Brain microvascular endothelial cell (primary cell): ENCODE measurements around the gene SDK2.

Experiments
- DNase-seq: peaks from one replicate; pipeline ENCODE4 v3.0.0-alpha.2; 2020
- H3K27ac ChIP-seq: fragments of 250-450 bp; sonication (Bioruptor Pico); 2 replicates; pipeline ENCODE4 v1.5.1; 2020; ENCODE audit warnings: mild to moderate bottlenecking, moderate library complexity
- H3K27me3 ChIP-seq: fragments of 250-450 bp; sonication (Bioruptor Pico); replicated peaks from 2 replicates; pipeline ENCODE4 v1.5.1; 2020; ENCODE audit warnings: mild to moderate bottlenecking
- H3K36me3 ChIP-seq: fragments of 250-450 bp; sonication (Bioruptor Pico); replicated peaks from 2 replicates; pipeline ENCODE4 v1.5.1; 2020; ENCODE audit warnings: mild to moderate bottlenecking
- H3K4me3 ChIP-seq: 2 replicates; pipeline ENCODE4 v1.5.1; 2011; ENCODE audit warnings: low read depth, mild to moderate bottlenecking, control low read depth, low read length, moderate library complexity
- in situ Hi-C: cut with HindIII; loops from 2 replicates; pipeline ENCODE4 v1.10.0; 2017; ENCODE audit warnings: low sequenced_read_pairs, low pct_ligation_motif_present
- TF ChIP-seq, protein P1 (sequence below): IDR thresholded peaks from 2 replicates; pipeline ENCODE4 v1.5.1; 2011; ENCODE audit warnings: low read depth, mild to moderate bottlenecking, moderate library complexity, low read length, control low read depth, inconsistent platforms; ENCODE audit errors: missing control alignments

Gene SDK2

GRCh38 chr17:73292031-73292531, 352.2 kb downstream of the SDK2 start:
- Histone ChIP-seq H3K27ac (peak overlapping the region; percentile 74), H3K4me3 (peak overlapping the region; percentile 26), H3K27me3 (no peaks in the 10 kb centered on the region), H3K36me3 (no peaks in the 10 kb centered on the region)
- in situ Hi-C loops: no loop called here
- DNase-seq: peak; percentile 62
- TF ChIP-seq, protein P1, sequence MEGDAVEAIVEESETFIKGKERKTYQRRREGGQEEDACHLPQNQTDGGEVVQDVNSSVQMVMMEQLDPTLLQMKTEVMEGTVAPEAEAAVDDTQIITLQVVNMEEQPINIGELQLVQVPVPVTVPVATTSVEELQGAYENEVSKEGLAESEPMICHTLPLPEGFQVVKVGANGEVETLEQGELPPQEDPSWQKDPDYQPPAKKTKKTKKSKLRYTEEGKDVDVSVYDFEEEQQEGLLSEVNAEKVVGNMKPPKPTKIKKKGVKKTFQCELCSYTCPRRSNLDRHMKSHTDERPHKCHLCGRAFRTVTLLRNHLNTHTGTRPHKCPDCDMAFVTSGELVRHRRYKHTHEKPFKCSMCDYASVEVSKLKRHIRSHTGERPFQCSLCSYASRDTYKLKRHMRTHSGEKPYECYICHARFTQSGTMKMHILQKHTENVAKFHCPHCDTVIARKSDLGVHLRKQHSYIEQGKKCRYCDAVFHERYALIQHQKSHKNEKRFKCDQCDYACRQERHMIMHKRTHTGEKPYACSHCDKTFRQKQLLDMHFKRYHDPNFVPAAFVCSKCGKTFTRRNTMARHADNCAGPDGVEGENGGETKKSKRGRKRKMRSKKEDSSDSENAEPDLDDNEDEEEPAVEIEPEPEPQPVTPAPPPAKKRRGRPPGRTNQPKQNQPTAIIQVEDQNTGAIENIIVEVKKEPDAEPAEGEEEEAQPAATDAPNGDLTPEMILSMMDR: no peak

DNA sequence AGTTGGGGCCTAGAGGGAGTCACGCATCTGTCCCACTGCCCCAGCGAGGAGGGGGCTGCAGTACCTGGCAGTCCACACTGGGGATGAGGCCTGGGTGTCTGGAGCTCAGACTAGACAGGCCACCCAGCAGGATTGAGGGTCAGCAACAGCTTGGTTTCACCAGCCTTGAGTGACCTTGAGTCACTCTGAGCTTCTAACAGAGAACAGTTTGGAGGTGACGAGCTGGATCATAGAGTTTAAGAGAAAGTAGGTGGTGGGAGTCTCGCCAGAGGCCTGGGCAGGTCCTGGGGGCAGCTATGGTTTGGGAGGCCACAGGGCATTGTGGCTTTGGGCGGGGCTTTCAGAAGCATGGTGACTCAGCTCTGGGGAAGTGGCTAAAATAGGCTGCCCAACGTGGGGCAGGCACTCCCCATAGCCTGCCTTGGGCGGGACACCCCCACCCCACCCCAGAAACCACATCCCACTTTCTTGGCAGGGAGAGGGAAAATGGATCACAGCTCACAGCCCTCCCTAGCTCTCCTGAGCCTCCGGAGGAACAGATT, 352.9 kb downstream of the SDK2 start:
- TF ChIP-seq, protein P1: no peak
- Histone ChIP-seq H3K36me3 (no peaks in the 10 kb centered on the region), H3K27ac (peak overlapping the region; percentile 74), H3K4me3 (no peak overlapping the region), H3K27me3 (no peaks in the 10 kb centered on the region)
- peak; percentile 64 for DNase-seq
- in situ Hi-C loops: no loop called here

- TF ChIP-seq, protein P1: no peak
- H3K27ac ChIP-seq: peak overlapping the region; percentile 74
- in situ Hi-C loops: no loop called here
Measured at GRCh38 chr17:73290399-73291259, 353.6 kb downstream of the SDK2 start.

DNA sequence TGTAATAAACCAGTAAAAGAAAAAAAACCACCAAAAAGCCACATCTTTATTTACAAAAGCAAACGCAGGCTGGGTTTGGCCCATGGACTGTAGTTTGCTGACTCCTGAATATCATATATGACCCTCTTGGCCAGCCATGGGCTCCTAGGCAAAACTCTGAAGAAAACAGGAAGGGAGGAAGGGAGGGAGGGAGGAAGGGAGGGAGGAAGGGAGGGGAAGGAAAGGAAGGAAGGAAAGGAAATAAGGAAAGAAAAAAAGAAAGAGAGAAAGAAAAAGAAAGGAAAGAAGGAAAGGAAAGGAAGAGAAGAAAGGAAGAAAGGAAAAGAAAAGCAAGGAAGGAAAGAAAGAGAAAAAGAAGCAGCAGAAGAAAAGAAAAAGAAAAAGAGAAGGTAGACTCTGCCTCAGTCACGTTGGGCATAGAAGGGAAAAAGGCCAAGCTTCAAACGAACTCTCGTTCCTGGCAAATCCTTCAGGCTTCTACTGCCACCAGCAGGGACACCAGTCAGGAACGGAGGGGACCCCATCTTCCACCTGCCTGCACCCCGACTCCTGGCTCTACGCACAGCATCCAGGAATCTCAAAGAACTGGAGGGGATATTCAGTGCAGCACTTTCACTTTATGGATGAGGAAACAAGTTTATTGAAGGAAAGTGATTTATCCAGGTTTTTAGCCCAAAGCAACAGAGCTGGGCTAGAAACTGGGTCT, 354.5 kb downstream of the SDK2 start:
- no peak for DNase-seq
- in situ Hi-C loops: no loop called here
- H3K27me3 ChIP-seq: no peaks in the 10 kb centered on the region
- peaks cover 14% of the 10 kb centered on the region for H3K36me3 ChIP-seq
- H3K27ac ChIP-seq: no peak overlapping the region
- no peak overlapping the region for H3K4me3 ChIP-seq
- TF ChIP-seq, protein P1: no peak

More at GRCh38 chr17:73290399-73291259, 353.6 kb downstream of the SDK2 start:
- no peak for DNase-seq
- no peaks in the 10 kb centered on the region for H3K27me3 ChIP-seq
- peaks cover 7% of the 10 kb centered on the region for H3K36me3 ChIP-seq
- H3K4me3 ChIP-seq: no peak overlapping the region

DNA sequence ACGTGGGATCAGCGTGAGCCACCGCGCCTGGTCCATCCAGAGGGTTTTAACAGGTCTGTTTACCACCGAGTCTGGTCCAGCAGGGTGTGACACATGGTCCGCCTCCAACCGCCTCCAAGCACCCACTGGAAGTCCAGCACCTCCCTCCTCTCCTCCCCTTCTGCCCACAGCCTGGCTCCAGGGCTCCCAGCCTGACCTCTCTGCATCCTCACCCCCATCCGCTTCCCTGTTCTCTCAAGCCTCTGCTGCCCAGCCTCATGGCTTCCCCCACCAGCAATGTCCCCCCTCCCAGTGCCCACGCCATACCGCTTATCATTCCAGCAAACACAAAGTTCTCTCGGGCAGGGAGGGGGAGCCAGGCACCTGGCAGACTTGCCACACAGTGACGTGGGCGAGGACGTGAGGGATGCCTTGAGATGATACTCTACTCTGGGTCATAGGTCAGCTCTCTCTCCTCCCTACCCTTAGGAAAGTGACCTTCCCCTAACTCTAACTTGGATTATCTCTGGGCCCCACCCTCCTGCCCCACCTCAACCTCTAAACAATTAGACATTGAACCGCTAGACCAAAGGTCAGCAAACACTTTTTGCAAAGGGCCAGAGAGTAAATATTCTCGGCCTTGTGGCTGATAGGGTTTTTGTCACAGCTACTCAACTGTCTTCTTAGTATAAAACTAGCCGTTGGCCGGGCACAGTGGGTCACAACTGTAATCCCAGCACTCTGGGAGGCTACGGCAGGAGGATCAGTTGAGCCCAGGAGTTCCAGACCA, 355.5 kb downstream of the SDK2 start:
- Histone ChIP-seq H3K27me3 (no peaks in the 10 kb centered on the region), H3K27ac (no peak overlapping the region)

More for the DNA sequence above, 355.5 kb downstream of the SDK2 start:
- in situ Hi-C loops: no loop called here
- TF ChIP-seq, protein P1: no peak
- no peak for DNase-seq
- Histone ChIP-seq H3K36me3 (peaks cover 14% of the 10 kb centered on the region), H3K4me3 (no peak overlapping the region)
